Measurements from ENCODE around the gene SERINC1. TPM values are rescaled to one million over a fixed set of nuclear protein-coding genes. Genes with fewer than 3 reads are reported as not detected.

The SERINC1 gene
- total and polyA plus RNA-seq, 9 of the 15 experiments (the other 6 are each of a cell fraction or from before 2014, with no cell fraction given), result 28.8 to 64.6 (median 39.7) TPM

DNA sequence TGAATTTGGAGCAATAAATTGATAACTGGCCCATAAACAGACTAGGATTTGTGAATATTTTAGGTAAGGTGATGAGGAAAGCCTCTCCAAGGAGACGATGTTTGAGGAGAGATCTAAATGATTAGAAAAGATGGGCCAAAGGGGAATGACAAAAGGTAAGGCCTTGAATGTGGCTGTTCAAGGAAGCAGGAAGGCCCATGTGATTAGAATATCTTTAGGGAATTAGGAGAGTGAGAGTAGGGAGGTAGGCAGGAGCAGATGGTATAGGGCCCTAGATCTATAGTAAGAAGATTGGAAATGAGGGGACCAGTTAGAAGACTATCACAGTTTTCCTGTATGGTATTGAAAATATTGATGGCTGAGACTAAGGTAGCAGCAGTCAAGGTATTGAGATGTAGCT, 65.4 kb downstream of the SERINC1 start (continued):
- TF ChIP-seq, protein P1, sequence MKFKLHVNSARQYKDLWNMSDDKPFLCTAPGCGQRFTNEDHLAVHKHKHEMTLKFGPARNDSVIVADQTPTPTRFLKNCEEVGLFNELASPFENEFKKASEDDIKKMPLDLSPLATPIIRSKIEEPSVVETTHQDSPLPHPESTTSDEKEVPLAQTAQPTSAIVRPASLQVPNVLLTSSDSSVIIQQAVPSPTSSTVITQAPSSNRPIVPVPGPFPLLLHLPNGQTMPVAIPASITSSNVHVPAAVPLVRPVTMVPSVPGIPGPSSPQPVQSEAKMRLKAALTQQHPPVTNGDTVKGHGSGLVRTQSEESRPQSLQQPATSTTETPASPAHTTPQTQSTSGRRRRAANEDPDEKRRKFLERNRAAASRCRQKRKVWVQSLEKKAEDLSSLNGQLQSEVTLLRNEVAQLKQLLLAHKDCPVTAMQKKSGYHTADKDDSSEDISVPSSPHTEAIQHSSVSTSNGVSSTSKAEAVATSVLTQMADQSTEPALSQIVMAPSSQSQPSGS (CRISPR knock-in tag; IDR thresholded peaks at IDR 0.05), result no peak
- TF ChIP-seq XRCC5 (IDR thresholded peaks at IDR 0.05; ENCODE audit: low read depth, low read length) (no peak), PML (IDR thresholded peaks at IDR 0.05; ENCODE audit: low read length) (no peak), JUND (IDR thresholded peaks at IDR 0.05; ENCODE audit: borderline replicate concordance, low read depth, low read length) (no peak), JUND (tag; IDR thresholded peaks at IDR 0.05; ENCODE audit: borderline replicate concordance, low read depth, low read length) (no peak), COPS2 (conservative IDR thresholded peaks at IDR 0.05) (no peak), ATF7 (IDR thresholded peaks at IDR 0.05) (no peak), JUNB (CRISPR knock-in tag; conservative IDR thresholded peaks at IDR 0.05) (no peak), TAF1 (IDR thresholded peaks at IDR 0.05; ENCODE audit: control insufficient read depth, extremely low read depth, insufficient read depth, low read length, severe bottlenecking) (no peak)

DNA sequence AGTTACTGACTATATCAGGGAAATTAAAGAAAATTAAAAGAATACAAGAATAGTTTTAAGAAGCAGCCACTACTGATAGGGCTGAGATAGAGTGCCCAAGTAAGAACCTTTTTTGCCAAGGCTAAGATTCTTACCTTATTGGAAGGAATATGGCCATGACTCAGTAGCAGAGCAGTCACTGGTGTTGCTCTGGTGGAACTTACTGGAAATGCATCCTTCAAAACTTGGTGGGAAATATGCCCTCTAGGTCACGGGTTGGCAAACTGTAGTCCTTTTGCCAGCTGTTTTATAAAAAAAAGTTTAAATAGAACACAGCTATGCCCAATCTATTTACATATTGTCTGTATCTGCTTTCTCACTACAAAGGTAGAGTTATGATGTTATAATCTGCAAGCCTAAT, 66.2 kb downstream of the SERINC1 start:
- Histone ChIP-seq H3K9ac (ENCODE audit: insufficient read depth in 1 of 2, low read depth in 2 of 2, low read length in 2 of 2) (no peak overlapping the region), H4K20me1 (replicated peaks; ENCODE audit: control insufficient read depth, insufficient read depth, low read length) (peaks cover 4% of the 10 kb centered on the region; the same call in 1 of the 2 replicates), H3K9me1 (ENCODE audit: control insufficient read depth, insufficient read depth, low read length) (no peaks in the 10 kb centered on the region), H3K4me2 (ENCODE audit: insufficient read depth, low read length) (no peak overlapping the region), H3K27me3 (ENCODE audit: control insufficient read depth in 2 of 2, insufficient read depth in 2 of 2, low read length in 2 of 2) (no peaks in the 10 kb centered on the region), H3K4me1 (replicated peaks in 1 of 2; ENCODE audit: control insufficient read depth in 2 of 2, insufficient read depth in 2 of 2, low read length in 2 of 2) (peaks cover 5 to 15% of the 10 kb centered on the region in 2 experiments; a peak in 3 of 5 replicates), H3K79me2 (ENCODE audit: control insufficient read depth, insufficient read depth, low read length) (peaks cover 100% of the 10 kb centered on the region), H3K4me3 (no peak overlapping the region), H3K9me3 (replicated peaks; ENCODE audit: control insufficient read depth, insufficient read depth, low read depth, low read length) (0 out of 2 replicates have a peak, but pooled peaks cover 3% of the 10 kb centered on the region), H3K27ac (ENCODE audit: extremely low read depth, low read depth, low read length) (no peak overlapping the region), H3K36me3 (ENCODE audit: control insufficient read depth, insufficient read depth, low read length) (peaks cover 21% of the 10 kb centered on the region), H2AFZ (ENCODE audit: low read depth, low read length) (no peak overlapping the region)
- no peak for FAIRE-seq
- ATAC-seq, result 0 out of 3 replicates have a peak, but pooled peaks have one; percentile 8
- BruUV-seq (replicated peaks), result no TSS peak
- intact Hi-C loops (cut with micrococcal nuclease), result no loop called here
- no peak for DNase-seq (ENCODE audit: extremely low read depth in 1 of 4, low spot score in 3 of 4)
- 91% methylated on average over 1 of the region's 1 CpG for WGBS (ENCODE audit: insufficient coverage, low coverage, missing lambda C conversion rate)
- POLR2A ChIA-PET, result interaction anchor here (1.5 kb wide), 1 partner anchor 10 kb away, joined by 4 read pairs; no protein-coding TSS in a partner anchor
- CTCF ChIA-PET (ENCODE audit: low intra/inter-chr PET ratio), result no interaction called here
- in situ Hi-C loops (cut with MboI), result no loop called here
- TF ChIP-seq SREBF2 (CRISPR knock-in tag; IDR thresholded peaks at IDR 0.05) (no peak), ZNF282 (CRISPR knock-in tag; IDR thresholded peaks at IDR 0.05) (no peak)
- TF ChIP-seq, protein P2, sequence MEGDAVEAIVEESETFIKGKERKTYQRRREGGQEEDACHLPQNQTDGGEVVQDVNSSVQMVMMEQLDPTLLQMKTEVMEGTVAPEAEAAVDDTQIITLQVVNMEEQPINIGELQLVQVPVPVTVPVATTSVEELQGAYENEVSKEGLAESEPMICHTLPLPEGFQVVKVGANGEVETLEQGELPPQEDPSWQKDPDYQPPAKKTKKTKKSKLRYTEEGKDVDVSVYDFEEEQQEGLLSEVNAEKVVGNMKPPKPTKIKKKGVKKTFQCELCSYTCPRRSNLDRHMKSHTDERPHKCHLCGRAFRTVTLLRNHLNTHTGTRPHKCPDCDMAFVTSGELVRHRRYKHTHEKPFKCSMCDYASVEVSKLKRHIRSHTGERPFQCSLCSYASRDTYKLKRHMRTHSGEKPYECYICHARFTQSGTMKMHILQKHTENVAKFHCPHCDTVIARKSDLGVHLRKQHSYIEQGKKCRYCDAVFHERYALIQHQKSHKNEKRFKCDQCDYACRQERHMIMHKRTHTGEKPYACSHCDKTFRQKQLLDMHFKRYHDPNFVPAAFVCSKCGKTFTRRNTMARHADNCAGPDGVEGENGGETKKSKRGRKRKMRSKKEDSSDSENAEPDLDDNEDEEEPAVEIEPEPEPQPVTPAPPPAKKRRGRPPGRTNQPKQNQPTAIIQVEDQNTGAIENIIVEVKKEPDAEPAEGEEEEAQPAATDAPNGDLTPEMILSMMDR (IDR thresholded peaks at IDR 0.05 in 2 of 3, conservative IDR thresholded peaks at IDR 0.05 in 1 of 3; ENCODE audit: insufficient read depth in 2 of 3, low read depth in 1 of 3, low read length in 3 of 3), result peak in 1 of 3 experiments; percentile 25; a peak in 1 of 6 replicates
- TF ChIP-seq, protein P3, sequence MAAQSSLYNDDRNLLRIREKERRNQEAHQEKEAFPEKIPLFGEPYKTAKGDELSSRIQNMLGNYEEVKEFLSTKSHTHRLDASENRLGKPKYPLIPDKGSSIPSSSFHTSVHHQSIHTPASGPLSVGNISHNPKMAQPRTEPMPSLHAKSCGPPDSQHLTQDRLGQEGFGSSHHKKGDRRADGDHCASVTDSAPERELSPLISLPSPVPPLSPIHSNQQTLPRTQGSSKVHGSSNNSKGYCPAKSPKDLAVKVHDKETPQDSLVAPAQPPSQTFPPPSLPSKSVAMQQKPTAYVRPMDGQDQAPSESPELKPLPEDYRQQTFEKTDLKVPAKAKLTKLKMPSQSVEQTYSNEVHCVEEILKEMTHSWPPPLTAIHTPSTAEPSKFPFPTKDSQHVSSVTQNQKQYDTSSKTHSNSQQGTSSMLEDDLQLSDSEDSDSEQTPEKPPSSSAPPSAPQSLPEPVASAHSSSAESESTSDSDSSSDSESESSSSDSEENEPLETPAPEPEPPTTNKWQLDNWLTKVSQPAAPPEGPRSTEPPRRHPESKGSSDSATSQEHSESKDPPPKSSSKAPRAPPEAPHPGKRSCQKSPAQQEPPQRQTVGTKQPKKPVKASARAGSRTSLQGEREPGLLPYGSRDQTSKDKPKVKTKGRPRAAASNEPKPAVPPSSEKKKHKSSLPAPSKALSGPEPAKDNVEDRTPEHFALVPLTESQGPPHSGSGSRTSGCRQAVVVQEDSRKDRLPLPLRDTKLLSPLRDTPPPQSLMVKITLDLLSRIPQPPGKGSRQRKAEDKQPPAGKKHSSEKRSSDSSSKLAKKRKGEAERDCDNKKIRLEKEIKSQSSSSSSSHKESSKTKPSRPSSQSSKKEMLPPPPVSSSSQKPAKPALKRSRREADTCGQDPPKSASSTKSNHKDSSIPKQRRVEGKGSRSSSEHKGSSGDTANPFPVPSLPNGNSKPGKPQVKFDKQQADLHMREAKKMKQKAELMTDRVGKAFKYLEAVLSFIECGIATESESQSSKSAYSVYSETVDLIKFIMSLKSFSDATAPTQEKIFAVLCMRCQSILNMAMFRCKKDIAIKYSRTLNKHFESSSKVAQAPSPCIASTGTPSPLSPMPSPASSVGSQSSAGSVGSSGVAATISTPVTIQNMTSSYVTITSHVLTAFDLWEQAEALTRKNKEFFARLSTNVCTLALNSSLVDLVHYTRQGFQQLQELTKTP (IDR thresholded peaks at IDR 0.05; ENCODE audit: low read depth in 1 of 2, partially characterized antibody in 2 of 2), result no peak
